Activated naive CD8-positive, alpha-beta T cell treated with anti-CD3 and anti-CD28 coated beads, Interleukin-2, amount 50 U/mL, for 16 hours (primary cell): ENCODE measurements around the gene UBR3.
"Not testable (repeated sequence)": the region's sequence is repeated elsewhere in the genome, so short reads cannot be mapped to it uniquely, and the experiment has no call there.

Source experiments
- DNase-seq: peaks from one replicate; pipeline ENCODE4 v3.0.0-alpha.2; 2020; ENCODE audit warnings: low read depth, low spot score

The UBR3 gene

DNA sequence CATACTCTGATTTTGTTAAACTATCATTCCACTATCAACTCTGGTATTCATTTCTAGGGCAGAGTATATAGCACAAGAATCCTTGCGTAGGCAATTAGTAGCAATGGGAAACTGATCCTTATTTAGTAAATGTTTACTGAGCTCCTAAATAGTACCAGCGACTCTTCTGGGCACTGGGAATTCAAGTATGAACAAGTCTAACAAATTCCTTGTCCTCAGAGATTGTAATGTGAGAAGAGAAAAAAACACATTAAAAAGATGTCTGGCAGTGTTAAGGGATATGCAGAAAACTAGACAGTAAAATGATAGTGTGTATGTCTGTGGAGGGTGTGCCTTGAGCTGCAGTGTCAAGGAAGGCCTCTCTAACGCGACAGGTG is 3.3 kb upstream of the UBR3 start:
- DNase-seq = no peak

DNA sequence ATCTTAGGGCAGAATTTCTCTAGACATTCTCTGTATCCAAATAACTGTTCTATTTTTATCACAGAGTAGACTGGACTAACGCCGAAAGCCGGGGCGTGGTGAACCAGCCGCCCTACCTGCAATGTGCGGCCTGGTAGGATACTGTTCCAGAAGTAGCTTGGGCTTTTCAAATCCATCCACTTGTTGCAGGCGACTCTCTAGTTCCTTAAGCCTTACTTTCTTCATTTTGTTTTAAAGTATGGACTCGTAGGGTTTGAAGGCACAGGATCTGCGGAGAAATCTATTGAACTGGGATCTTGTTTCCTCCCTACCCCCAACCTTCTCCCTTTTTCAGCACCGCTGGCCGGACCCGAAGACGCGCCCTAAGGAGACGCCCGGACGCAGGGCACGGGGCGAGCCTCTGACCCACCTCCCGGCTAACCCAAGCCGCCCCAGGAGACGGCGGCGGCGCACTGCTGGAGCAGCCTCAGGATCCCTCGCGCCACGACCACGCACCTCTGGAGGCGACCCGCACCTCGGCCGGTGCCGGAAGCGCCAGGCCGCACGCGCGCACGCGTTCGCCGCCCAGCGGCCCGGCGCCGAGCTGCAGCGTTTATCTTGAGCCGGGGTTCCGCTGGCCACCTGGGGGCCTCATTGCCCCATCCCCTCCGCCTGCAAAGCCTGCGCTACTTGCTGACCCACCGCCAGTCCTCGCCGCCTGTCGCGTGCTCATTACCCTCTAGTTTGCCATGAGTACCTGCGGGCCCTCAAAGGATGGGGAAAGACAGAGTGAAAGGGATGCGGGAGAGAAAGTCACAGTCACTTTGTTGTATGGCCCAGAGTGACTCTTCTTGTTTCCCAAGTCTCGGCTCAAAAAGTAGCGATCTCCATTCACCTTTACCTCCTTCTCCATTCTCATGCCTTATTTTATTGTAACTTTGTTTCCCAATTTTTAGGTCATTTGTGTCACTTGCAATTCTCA is 2.6 kb upstream of the UBR3 start, which contains the start of gene METTL5:
METTL5 (minus strand) TSS at position 533 of the 961 bp plus-strand sequence; CDS start at position 225, 308 bp downstream.
- DNase-seq = peak; percentile 61

DNA sequence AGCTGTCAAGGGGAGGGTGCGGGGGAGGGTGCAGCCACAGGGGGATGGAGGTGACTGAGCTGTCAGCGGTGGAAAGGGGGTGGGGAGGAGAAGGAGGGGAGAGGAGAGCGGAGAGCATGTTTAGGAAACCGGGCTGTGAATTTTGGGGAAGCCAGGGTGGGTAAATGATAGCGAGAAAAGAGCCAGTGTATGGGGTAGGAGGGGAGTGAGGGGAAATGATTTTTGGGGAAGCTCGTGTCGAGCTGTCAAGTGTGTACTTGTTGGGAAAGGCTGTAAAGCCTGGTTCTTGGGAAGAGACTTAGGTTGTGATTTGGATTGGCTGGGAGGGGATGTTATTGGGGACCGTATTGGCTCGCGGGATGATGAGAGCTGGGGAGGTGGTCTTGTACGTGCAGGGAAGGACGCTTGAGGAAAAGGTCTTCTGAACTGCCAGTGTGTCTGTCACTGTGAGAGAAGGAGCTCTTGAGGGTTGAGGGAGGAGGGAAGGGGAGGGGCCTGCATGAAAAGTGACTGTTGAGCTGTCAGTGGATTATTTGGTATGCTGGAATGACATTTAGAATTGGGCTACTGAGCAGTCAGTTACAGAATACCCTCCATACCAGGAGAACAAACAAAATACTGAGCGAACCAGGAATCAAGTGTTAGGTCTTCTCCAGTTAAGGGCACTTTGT is 1.0 kb downstream of the UBR3 start:
- DNase-seq = peak; percentile 14

DNA sequence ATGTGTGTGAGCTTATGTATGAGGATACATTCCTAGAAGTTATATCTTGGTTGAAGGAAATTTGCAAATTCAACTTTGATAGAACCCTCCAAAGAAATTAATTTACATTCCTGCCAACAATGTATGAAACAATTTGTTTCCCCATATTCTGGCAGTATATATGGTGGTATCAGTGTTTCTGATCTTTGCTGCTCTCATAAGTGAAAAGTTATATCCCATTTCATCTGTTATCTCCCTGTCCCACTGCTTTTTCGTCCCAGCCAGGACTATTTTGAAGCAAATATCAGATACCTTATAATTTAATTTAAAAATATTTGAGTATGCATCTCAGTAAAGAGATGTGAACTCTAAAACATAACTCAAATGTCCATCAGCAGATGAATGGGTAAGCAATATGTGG is 7.1 kb downstream of the UBR3 start:
- DNase-seq = no peak

DNA sequence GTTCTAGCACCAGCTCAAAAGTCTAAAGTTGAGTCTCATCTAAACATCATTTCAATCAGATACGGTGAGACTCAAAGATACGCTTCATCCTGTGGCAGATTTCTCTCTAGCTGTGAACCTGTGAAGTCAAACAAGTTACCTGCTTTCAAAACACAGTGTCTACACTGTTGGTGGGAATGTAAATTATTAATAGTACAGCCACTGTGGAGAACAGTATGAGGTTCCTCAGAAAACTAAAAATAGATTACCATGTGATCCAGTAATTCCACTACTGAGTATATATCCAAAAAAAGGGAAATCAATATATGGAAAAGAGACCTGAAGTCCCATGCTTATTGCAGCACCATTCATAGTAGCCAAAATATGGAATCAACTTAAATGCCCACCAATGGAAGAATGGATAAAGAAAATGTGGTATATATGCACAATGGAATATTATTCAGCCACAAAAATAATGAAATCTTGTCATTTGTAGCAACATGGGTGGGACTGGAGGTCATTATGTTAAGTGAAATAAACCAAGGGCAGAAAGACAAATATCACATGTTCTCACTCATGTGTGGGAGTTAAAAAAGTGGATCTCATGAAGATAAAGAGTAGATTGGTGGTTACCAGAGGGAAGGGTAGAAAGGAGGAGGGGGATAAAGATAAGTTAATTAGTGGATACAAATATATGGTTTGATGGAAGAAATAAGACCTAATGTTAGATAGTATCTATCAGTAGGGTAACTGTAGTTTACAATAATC is 11.7 kb downstream of the UBR3 start:
- DNase-seq = no peak

DNA sequence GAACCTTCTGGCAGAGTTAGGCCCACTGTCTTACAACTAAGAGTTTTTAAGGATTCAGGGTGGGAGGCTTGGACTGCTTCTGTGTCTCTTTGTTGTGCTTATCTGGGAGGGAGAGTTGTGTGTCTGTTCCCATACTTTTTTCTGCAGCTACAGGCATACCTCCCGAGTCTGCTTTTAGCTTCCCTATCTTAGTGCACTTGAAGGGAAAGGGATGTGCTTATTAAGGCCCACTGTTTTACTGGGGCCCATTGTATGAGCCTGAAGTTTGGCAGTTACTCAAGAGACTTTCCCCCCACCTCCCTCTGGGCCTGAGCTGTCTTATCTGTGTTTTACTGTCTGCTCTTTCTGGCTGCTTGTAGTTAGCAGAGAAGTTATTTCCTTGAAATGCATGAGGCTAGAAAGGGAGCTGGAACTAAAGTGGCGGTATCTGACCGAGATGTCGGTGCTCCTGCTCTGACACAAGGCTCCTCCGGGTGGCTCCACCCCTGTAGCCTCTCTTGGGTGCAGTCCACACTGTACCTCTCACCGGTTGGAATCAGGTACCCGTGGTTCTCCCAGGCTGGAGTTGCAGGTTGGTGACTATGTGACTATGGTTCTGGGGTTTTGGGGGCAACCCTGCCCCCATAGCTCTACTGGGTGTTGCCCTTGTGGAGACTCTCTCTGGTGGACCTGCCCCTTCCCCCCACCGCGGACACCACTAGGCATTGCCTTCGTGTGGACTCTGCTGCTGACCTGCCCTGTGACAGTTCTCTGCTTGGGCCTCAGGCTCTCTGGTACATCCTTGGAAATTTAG is 12.9 kb downstream of the UBR3 start:
- no peak for DNase-seq

DNA sequence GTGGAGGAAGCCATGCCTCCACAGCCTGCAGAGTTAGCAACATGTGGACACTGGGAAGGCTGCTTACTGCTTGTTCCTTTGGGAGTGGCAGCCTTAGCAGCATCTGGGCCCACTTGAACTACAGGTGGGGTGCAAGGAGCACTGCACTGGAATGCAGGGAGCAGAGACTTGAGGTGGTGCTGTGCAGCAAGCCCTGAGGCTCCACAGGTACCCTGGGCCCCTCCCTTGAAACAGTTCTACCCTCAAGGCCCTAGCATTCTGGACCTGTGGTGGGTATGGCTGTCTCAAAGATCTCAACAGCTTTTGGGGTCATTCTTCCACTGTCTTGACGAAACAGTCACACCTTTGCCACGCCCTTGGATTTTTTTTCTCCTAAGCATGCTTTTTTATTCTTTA is 13.5 kb downstream of the UBR3 start:
- DNase-seq = no peak

DNA sequence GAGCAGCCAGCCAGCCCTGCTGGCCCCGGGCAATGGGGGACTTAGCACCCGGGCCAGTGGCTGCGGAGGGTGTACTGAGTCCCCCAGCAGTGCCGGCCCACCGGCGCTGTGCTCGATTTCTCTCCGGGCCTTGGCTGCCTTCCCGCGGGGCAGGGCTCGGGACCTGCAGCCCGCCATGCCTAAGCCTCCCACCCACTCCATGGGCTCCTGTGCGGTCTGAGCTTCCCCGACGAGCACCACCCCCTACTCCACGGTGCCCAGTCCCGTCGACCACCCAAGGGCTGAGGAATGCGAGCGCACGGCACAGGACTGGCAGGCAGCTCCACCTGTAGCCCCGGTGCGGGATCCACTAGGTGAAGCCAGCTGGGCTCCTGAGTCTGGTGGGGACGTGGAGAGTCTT is 14.4 kb downstream of the UBR3 start:
- DNase-seq = not testable (repeated sequence)

DNA sequence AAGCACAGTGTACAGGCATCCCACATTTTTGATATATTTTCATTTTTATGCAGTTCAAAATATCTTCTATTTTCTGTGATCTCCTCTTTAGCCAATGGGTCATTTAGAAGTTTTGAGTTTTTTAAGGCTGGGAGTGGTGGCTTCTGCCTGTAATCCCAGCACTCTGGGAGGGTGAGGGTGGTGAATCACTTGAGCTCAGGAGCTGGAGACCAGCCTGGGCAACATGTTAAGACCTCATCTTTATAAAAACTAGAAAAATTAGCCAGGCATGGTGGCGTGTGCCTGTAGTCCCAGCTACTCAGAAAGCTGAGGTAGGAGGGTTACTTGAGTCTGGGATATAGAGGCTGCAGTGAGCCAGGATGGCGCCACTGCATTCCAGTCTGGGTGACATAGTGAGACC is 17.8 kb downstream of the UBR3 start:
- no peak for DNase-seq

DNA sequence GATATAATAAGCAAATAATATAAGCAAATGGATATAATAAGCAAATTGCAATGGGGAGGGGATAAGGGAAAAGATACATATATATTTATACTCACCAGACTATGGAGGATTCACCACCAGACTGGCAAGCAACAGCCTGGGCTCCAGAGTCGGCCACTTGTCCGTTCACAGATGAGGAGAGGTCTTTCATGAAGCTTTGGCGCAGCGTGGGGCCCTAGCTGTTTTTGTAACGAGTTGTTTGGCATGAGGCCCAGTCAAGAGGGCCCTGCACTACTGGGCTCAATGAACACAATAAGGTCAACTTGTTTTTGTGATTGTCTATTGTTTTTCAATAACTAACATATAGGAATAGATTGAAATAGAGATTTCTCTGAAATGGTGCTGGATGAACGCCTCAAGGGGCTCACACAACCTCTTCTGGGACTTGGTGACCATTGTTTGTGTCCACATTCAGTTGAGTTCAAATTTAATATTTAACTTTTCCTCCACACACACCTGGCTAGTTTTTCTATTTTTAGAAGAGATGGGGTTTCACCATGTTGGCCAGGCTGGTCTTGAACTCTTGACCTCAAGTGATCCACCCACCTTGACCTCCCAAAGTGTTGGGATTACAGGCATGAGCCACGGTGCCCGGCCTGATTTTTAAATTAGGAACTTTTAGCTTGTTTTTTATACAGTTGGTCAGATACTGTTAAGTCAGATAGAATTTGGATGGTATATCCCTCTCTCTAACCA is 21.9 kb downstream of the UBR3 start:
- DNase-seq = not testable (repeated sequence)

DNA sequence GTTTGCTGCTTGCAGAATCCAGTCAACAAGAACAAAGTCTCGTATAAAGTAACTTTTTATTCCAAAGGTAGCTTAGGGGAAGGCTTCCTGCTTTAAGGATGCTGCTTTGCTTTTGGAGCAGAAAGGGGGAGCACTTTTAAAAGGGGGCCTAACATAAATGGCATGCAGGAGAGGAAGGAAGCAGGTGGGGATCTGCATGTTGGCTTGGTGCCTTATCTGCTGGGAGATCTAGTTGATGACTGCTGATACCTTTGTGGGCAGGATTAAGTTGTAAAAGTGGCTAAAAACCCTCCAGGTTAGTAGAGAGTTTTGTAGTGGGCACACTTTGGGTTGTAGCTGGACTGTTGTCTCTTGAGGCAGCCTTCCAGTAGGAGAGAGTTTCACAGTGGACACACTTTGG is 22.5 kb downstream of the UBR3 start:
- no peak for DNase-seq

DNA sequence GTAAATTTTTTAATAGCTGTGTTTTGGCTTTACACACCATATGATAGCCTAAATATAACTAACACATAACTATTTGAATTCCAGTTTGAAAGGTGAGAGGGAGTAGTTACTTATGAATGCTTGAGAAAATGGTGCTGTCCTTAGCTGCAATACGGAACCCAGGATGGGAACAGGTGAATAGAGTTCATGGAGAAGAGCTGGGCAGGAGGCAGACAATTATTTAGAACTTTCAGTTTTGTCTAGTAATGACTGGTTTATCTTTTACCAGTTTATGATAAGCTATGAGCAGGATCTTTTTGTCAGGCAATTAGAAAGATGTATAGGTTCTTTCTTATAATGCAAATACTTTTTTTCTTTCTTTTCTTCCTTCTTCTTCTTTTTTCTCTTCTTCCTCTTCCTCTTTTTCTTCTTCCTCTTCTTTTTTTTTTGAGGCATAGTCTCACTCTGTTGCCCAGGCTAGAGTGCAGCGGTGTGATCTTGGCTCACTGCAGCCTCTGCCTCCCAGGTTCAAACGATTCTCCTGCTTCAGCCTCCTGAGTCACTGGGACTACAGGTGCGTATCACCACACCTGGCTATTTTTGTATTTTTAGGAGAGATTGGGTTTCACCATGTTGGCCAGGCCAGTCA is 25.9 kb downstream of the UBR3 start:
- no peak for DNase-seq

DNA sequence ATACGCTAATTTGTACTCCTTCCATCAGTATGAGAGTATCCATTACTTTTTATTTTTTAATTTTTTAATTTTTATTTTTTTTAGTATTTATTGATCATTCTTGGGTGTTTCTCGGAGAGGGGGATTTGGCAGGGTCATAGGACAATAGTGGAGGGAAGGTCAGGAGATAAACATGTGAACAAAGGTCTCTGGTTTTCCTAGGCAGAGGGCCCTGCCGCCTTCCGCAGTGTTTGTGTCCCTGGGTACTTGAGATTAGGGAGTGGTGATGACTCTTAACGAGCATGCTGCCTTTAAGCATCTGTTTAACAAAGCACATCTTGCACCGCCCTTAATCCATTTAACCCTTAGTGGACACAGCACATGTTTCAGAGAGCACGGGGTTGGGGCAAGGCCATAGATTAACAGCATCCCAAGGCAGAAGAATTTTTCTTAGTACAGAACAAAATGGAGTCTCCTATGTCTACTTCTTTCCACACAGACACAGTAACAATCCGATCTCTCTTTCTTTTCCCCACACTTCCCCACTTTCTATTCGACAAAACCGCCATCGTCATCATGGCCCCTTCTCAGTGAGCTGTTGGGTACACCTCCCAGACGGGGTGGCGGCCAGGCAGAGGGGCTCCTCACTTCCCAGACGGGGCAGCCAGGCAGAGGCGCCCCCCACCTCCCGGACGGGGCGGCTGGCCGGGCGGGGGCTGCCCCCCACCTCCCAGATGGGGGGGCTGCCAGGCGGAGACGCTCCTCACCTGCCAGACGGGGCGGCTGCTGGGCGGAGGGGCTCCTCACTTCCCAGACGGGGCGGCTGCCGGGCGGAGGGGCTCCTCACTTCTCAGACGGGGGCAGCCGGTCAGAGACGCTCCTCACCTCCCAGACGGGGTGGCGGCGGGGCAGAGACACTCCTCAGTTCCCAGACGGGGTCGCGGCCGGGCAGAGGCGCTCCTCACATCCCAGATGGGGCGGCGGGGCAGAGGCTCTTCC is 28.3 kb downstream of the UBR3 start:
- DNase-seq = not testable (repeated sequence)

DNA sequence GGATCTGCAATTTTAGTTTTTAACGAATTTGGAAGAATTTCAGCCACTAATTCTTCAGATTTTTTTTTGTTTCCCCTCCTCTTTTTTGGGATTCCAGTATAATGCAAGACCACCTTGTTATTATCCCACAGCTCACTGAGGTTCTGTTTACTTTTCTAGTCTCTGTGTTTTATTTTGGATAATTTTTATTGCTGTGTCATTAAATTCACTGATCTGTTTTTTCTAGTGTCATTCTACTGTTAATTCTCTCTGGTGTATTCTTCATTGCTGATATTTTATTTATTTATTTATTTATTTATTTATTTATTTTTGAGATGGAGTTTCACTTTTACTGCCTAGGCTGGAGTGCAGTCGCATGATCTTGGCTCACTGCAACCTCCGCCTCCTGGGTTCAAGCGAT is 32.2 kb downstream of the UBR3 start:
- no peak for DNase-seq

DNA sequence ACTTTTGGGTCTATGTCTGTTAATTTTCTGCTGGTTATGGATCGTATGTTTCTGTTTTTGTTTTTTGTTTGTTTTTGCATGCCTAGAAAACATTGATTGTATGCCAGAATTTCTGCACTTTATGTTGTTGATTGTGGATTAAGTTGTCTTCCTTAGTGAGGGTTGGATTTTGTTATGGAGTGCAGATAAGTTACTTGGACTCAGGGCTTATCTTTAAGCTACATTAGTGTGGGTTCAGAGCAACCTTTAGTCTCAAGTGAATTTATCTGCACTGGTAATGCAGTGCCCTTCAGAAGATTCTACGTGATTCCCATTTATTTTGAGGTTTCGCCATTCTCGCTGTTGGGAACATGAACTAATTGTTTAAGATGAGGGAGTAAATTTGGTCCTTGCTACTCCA is 32.9 kb downstream of the UBR3 start:
- DNase-seq = no peak

DNA sequence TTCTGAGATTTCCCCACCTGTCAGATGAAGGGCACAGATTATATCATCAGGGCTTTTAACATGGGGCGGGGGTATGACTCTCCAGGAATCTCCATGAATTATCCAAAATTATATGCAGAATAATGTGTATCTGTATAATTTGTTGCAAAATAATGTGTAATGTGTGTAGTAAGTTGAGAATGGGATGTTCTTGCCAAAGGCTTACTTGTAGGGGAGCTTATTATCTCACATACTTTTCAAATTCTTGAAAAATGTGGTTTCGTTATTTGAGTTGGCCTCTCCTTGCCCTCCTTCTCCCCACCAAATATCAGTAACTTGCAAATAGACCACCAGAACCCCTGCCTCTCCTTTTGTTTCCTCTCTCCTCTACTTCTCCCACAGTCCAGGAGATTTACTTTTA is 35.6 kb downstream of the UBR3 start:
- DNase-seq = no peak

DNA sequence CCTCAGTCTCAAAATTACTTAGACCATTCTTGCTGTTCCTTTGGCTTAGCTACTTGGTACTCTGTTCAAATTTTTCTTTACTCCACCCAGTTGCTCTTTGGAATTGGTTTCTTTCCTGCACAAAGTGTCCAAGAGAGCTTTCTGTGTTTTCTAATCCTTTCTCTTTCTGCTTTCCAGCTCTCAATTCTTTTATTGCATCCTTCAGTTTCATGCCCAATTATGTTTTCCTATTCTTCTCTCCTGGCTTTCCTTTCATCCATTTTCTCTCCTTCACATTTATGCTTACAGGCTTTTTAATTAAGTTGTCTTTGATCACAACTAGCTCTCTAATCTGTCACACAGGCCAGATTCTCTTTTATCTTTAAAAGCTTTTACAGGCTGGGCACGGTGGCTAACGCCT is 38.2 kb downstream of the UBR3 start:
- DNase-seq = no peak

DNA sequence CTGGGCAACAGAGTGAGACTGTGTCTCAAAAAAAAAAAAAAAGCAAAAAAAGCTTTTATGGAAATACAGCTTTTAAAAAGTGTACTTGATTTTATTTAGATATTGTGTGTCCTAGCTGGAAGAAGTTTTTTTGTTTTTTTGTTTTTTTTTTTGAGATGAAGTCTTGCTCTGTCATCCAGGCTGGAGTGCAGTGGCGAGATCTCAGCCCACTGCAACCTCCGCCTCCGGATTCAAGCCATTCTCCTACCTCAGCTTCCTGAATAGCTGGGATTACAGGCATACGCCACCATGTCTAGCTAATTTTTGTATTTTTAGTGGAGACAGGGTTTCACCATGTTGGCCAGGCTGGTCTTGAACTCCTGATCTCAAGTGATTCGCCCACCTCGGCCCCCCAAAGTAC is 39.0 kb downstream of the UBR3 start:
- DNase-seq = not testable (repeated sequence)

DNA sequence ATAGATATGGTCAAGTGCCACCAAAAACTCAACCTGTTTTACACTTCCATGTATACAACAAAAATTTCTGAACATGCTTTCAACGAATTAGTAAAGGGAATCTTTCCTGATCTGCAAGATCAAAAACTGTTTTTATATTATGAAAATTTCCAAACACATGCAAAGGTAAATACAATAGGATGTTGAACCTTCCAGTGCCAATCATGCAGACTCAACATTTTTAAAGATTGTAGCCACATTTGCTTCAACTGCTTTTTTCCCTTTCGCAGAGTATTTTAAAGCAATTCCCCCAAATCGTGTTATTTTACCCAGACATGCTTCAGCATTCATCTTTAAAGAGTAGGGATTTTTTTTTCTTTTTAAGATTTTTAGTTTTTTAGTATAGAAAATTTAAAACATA is 40.3 kb downstream of the UBR3 start:
- DNase-seq = no peak
